ENCODE data around the gene TMEM81. TPM values are rescaled to one million over a fixed set of nuclear protein-coding genes. Genes with fewer than 3 reads are reported as not detected.

Gene TMEM81
- total RNA-seq, 4 donors from 2014 or later: 2.9 to 3.7 TPM; not detected in 2

DNA sequence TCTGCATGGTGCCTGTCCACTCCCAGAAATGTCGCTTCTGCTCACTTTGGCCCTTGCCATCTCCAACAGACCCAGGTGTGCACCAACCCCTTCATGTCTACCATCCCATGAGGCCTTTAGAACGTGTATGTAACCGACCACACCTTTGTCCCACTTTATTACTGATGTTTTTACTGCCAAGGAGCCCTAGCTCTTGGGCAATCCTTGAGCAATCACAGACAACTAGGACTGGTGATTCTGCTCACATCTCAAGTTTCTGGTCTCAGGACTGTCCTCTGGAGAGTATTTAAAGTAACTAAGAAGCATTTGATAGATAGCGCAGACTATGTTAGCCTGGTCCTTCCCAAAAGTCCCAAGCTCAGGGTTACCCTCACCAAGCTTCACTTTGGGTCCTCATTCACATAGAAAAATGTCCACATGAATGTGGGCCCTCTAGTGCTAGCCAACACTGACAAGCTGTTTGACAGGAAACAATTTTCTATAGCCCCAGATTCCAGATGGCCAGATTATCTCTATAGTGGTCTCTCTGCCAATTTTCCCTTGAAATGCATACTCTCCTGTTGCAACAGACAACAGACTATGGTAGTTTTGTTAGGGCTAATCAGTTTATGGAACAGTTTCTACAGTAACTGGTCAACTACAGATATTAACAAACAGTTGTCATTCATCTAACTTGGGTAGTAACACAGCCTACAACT lies 6.9 kb upstream of the TMEM81 start:
- H3K36me3 ChIP-seq: peaks cover 0 to 52% (median 24%) of the 10 kb centered on the region in 4 donors
- in situ Hi-C loops (cut with MboI; ENCODE audit: low pct_ligation_motif_present in 1 of 4, low pct_unique_long_range_greater_than_20kb in 1 of 4, low sequenced_read_pairs in 3 of 4): no loop called here
- H3K27ac ChIP-seq: no peak overlapping the region
- TF ChIP-seq POLR2AphosphoS5 (IDR thresholded peaks at IDR 0.05): no peak
- TF ChIP-seq, protein P1, sequence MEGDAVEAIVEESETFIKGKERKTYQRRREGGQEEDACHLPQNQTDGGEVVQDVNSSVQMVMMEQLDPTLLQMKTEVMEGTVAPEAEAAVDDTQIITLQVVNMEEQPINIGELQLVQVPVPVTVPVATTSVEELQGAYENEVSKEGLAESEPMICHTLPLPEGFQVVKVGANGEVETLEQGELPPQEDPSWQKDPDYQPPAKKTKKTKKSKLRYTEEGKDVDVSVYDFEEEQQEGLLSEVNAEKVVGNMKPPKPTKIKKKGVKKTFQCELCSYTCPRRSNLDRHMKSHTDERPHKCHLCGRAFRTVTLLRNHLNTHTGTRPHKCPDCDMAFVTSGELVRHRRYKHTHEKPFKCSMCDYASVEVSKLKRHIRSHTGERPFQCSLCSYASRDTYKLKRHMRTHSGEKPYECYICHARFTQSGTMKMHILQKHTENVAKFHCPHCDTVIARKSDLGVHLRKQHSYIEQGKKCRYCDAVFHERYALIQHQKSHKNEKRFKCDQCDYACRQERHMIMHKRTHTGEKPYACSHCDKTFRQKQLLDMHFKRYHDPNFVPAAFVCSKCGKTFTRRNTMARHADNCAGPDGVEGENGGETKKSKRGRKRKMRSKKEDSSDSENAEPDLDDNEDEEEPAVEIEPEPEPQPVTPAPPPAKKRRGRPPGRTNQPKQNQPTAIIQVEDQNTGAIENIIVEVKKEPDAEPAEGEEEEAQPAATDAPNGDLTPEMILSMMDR (IDR thresholded peaks at IDR 0.05): no peak
- TF ChIP-seq POLR2A (IDR thresholded peaks at IDR 0.05): no peak
- no peak for TF ChIP-seq EP300 (IDR thresholded peaks at IDR 0.05; ENCODE audit: low read depth)
- 28 to 76% methylated on average over 2 to 4 of the region's 4 CpGs for WGBS, 2 donors (ENCODE audit: low coverage in 1 of 2)
- no peaks in the 10 kb centered on the region for H3K4me1 ChIP-seq
- no peaks in the 10 kb centered on the region for H3K27me3 ChIP-seq
- intact Hi-C loops (cut with DNase I; ENCODE audit: low total_unique reads): no loop called here
- no peak for DNase-seq
- H3K9me3 ChIP-seq: no peaks in the 10 kb centered on the region
- H3K4me3 ChIP-seq: no peak overlapping the region

DNA sequence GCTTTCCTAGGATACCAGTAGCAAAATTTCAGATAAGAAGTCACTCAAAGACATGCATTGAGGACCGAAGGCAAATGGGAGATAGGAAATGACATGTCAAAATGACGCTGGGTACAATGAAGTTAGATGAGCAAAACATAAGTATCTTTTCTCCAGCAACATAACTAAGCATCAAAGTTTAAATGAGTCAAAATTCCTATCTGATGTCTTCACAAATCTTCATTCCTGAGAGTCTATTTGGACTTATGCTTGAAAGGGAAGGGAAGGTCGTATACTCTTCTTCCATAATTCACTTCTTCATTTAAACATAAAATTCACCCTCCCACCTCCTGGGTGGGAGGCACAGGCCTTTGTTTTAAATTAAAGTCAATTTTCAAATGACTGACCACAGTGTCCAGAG lies 4.1 kb upstream of the TMEM81 start:
- TF ChIP-seq, protein P1 (IDR thresholded peaks at IDR 0.05): no peak
- TF ChIP-seq POLR2AphosphoS5 (IDR thresholded peaks at IDR 0.05) (no peak), EP300 (IDR thresholded peaks at IDR 0.05; ENCODE audit: low read depth) (no peak), POLR2A (IDR thresholded peaks at IDR 0.05) (no peak)
- in situ Hi-C loops (cut with MboI; ENCODE audit: low pct_ligation_motif_present in 1 of 4, low pct_unique_long_range_greater_than_20kb in 1 of 4, low sequenced_read_pairs in 3 of 4) (no loop called here), intact Hi-C loops (cut with DNase I; ENCODE audit: low total_unique reads) (no loop called here)
- Histone ChIP-seq H3K27ac (no peak overlapping the region), H3K4me1 (no peaks in the 10 kb centered on the region), H3K9me3 (no peaks in the 10 kb centered on the region), H3K36me3 (peaks cover 0 to 47% (median 18%) of the 10 kb centered on the region in 4 donors), H3K27me3 (no peaks in the 10 kb centered on the region), H3K4me3 (no peak overlapping the region)
- WGBS, 2 donors (ENCODE audit: low coverage in 1 of 2): 81 to 85% methylated on average over 2 to 3 of the region's 3 CpGs
- no peak for DNase-seq

DNA sequence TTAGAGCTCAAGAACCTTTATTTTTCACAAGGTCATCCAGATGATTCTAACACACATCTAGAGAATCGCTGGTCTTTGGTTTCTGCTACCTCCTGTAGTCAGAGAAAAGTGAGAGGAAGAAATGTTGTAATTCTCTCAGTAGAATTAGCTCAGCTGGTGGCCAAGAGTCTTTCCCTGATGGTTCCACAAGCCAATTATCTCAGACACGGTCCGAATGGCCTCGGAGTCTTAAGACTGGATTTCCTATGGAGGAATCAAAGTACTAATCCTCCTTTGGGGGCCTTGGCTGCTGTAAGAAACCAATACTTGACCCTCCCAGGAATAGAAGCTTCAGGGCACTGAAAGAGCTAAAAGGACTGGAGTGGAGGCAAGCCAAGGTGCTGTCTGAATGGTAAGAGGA lies 1.8 kb downstream of the TMEM81 start:
- no peaks in the 10 kb centered on the region for H3K4me1 ChIP-seq
- no peaks in the 10 kb centered on the region for H3K9me3 ChIP-seq
- no peak for DNase-seq
- no peak overlapping the region for H3K27ac ChIP-seq
- in situ Hi-C loops (cut with MboI; ENCODE audit: low pct_ligation_motif_present in 1 of 4, low pct_unique_long_range_greater_than_20kb in 1 of 4, low sequenced_read_pairs in 3 of 4): no loop called here
- no peaks in the 10 kb centered on the region for H3K27me3 ChIP-seq
- H3K36me3 ChIP-seq: peaks cover 0 to 26% (median 7%) of the 10 kb centered on the region in 4 donors
- intact Hi-C loops (cut with DNase I; ENCODE audit: low total_unique reads): no loop called here
- TF ChIP-seq POLR2A (IDR thresholded peaks at IDR 0.05): no peak
- WGBS, 2 donors (ENCODE audit: low coverage in 1 of 2): 83 to 89% methylated on average over 1 to 4 of the region's 4 CpGs
- no peak overlapping the region for H3K4me3 ChIP-seq

DNA sequence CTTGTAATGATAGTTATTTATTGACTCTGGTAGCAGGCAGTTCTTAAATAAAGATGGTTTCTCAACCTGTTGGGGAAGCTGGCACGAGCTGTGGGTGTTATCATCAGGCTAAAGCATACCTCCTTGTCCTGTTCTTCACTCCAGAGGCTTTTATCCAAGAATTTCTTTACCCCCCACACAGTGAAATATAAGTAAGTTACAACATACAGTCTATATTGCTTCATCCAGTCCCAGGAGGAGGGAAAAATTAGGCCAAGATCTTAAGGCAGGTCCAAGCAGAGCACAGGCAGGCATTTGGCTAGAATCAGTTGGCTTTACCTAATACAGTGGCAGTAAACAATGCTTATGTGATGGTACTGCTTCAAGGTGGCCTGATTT lies 6.3 kb downstream of the TMEM81 start:
- in situ Hi-C loops (cut with MboI; ENCODE audit: low pct_ligation_motif_present in 1 of 4, low pct_unique_long_range_greater_than_20kb in 1 of 4, low sequenced_read_pairs in 3 of 4) (no loop called here), intact Hi-C loops (cut with DNase I; ENCODE audit: low total_unique reads) (no loop called here)
- no peaks in the 10 kb centered on the region for H3K4me1 ChIP-seq
- no peak for DNase-seq
- H3K27me3 ChIP-seq: no peaks in the 10 kb centered on the region
- no peak overlapping the region for H3K4me3 ChIP-seq
- no peaks in the 10 kb centered on the region for H3K9me3 ChIP-seq
- no peak overlapping the region for H3K27ac ChIP-seq
- no peaks in the 10 kb centered on the region for H3K36me3 ChIP-seq
- TF ChIP-seq, protein P1 (IDR thresholded peaks at IDR 0.05): no peak
- TF ChIP-seq EP300 (IDR thresholded peaks at IDR 0.05; ENCODE audit: low read depth): no peak
- no peak for TF ChIP-seq POLR2AphosphoS5 (IDR thresholded peaks at IDR 0.05)
- no peak for TF ChIP-seq POLR2A (IDR thresholded peaks at IDR 0.05)
- 79% methylated on average over 1 of the region's 1 CpG; no CpG with 5 or more reads in 1 of the 2 donors for WGBS, 2 donors (ENCODE audit: low coverage in 1 of 2)
